Natural killer cell (primary cell): ENCODE results near the gene AKIP1. TPM values are rescaled to one million over a fixed set of nuclear protein-coding genes. Genes with fewer than 3 reads are reported as not detected.

ENCODE experiments used
- ATAC-seq, 3 donors: fragments of 150-1000 bp in 2 of 3; fragments of 200-7000 bp in 1 of 3; cut with Tn5 transposase; 1 replicate in 1 of 3; 2 replicates in 2 of 3; pipeline ENCODE4 v1.10.0; 2021; ENCODE audit warnings: mild to moderate bottlenecking in 2 of 3, moderate library complexity in 2 of 3
- DNase-seq, 2 donors: peaks; one replicate each; pipeline versions ENCODE4 v3.0.0 to v3.0.0-alpha.2; 2013 to 2021; ENCODE audit warnings: mixed read lengths in 1 of 2
- H3K27ac ChIP-seq: one replicate; pipeline ENCODE4 v1.5.1; 2013; ENCODE audit warnings: mild to moderate bottlenecking, low read length
- H3K27me3 ChIP-seq: one replicate; pipeline ENCODE4 v1.6.1; 2013; ENCODE audit warnings: low read length; ENCODE audit not compliant: control insufficient read depth, insufficient read depth
- H3K36me3 ChIP-seq: one replicate; pipeline ENCODE4 v1.6.1; 2013; ENCODE audit warnings: low read length; ENCODE audit not compliant: control insufficient read depth, insufficient read depth
- H3K4me1 ChIP-seq: one replicate; pipeline ENCODE4 v1.6.1; 2013; ENCODE audit warnings: low read length; ENCODE audit not compliant: control insufficient read depth, insufficient read depth
- H3K4me3 ChIP-seq: one replicate; pipeline ENCODE4 v1.5.1; 2013; ENCODE audit warnings: low read length
- H3K9me3 ChIP-seq: one replicate; pipeline ENCODE4 v1.6.1; 2013; ENCODE audit warnings: low read length; ENCODE audit not compliant: control insufficient read depth, insufficient read depth
- H3K27ac Mint-ChIP-seq, 2 donors: one replicate each; pipeline ENCODE4 v1.8.0; 2022; ENCODE audit warnings: mild to moderate bottlenecking in 2 of 2, mixed read lengths in 2 of 2, moderate library complexity in 1 of 2
- H3K27me3 Mint-ChIP-seq, 2 donors: one replicate each; pipeline ENCODE4 v1.8.0; 2022; ENCODE audit warnings: low read depth in 2 of 2, mixed read lengths in 2 of 2
- H3K36me3 Mint-ChIP-seq: one replicate; pipeline ENCODE4 v1.8.0; 2022; ENCODE audit warnings: mixed read lengths
- H3K4me1 Mint-ChIP-seq, 2 donors: one replicate each; pipeline ENCODE4 v1.8.0; 2022; ENCODE audit warnings: mixed read lengths in 2 of 2
- H3K4me3 Mint-ChIP-seq: one replicate; pipeline ENCODE4 v1.8.0; 2022; ENCODE audit warnings: mild to moderate bottlenecking, moderate library complexity, mixed read lengths
- H3K9me3 Mint-ChIP-seq, 2 donors: one replicate each; pipeline ENCODE4 v1.8.0; 2022; ENCODE audit warnings: mixed read lengths in 2 of 2
- CTCF ChIP-seq: fragments of 200-600 bp; IDR thresholded peaks from one replicate; pipeline ENCODE4 v1.8.0; 2022; ENCODE audit warnings: antibody characterized with exemption
- WGBS: methylation state at CpG from one replicate; pipeline ENCODE4 v1.1.7; 2013; ENCODE audit warnings: missing lambda C conversion rate; ENCODE audit not compliant: insufficient coverage; 5-methylcytosine and 5-hydroxymethylcytosine counted together
- intact Hi-C: fragments of 100-400 bp; cut with micrococcal nuclease; formaldehyde crosslinking; loops from one replicate; pipeline ENCODE4 v1.14.2; 2022
- total RNA-seq, 4 donors: library from RNA; stranded (reverse); fragments of 120-200 nt in 1 of 4; gene quantifications; one replicate each; pipeline versions ENCODE4 v1.2.3 to v1.2.4, GENCODE V29; 2013 to 2022

Gene AKIP1
- total RNA-seq, 3 donors from 2014 or later (not counting 1 experiment from before 2014, with no cell fraction given) = 4.0 to 7.0 (median 4.0) TPM

GRCh38 chr11:8964324-8965320 is 53.6 kb downstream of the AKIP1 start, which contains the start of gene TMEM9B:
TMEM9B (minus strand) TSS chr11:8964442; CDS start chr11:8964313, 129 bp downstream.
- H3K4me1 Mint-ChIP-seq = peaks cover 23 to 31% of the 10 kb centered on the region in 2 donors
- WGBS = under 1% methylated on average over 67 of the region's 67 CpGs
- intact Hi-C loops = loop anchor here (1.0 to 2.0 kb wide), 2 partner anchors 38 to 282 kb away; partner anchors contain the start of genes RPL27A and TRIM66

GRCh38 chr11:8967184-8967583 is 56.2 kb downstream of the AKIP1 start:
- intact Hi-C loops = no loop called here
- TF ChIP-seq CTCF = no peak
- DNase-seq (no peak), ATAC-seq (no peak)
- Mint-ChIP-seq H3K36me3 (no peaks in the 10 kb centered on the region), H3K9me3 (no peaks in the 10 kb centered on the region), H3K27ac (no peak overlapping the region), H3K4me3 (no peak overlapping the region), H3K27me3 (no peaks in the 10 kb centered on the region), H3K4me1 (peaks cover 16 to 23% of the 10 kb centered on the region in 2 donors)
- Histone ChIP-seq H3K4me3 (no peak overlapping the region), H3K36me3 (no peaks in the 10 kb centered on the region), H3K9me3 (no peaks in the 10 kb centered on the region), H3K4me1 (peaks cover 19% of the 10 kb centered on the region), H3K27me3 (no peaks in the 10 kb centered on the region), H3K27ac (no peak overlapping the region)
- 94% methylated on average over 8 of the region's 8 CpGs for WGBS

More at GRCh38 chr11:8964324-8965320, 53.6 kb downstream of the AKIP1 start, which contains the start of gene TMEM9B:
- Histone ChIP-seq H3K4me3 (peak within 1 kb of the TSS; percentile 97), H3K27ac (peak within 1 kb of the TSS; percentile 98), H3K27me3 (no peaks in the 10 kb centered on the region), H3K4me1 (peaks cover 19% of the 10 kb centered on the region), H3K36me3 (no peaks in the 10 kb centered on the region), H3K9me3 (no peaks in the 10 kb centered on the region)
- no peaks in the 10 kb centered on the region for H3K36me3 Mint-ChIP-seq
- no peak for TF ChIP-seq CTCF
- no peaks in the 10 kb centered on the region for H3K27me3 Mint-ChIP-seq
- H3K4me3 Mint-ChIP-seq = peak within 1 kb of the TSS; percentile 95
- peak within 1 kb of the TSS; percentile 91 to 96 for H3K27ac Mint-ChIP-seq
- peak; percentile 79 to 91 (median 86) for ATAC-seq
- DNase-seq = peak; percentile 73 to 85
- no peaks in the 10 kb centered on the region for H3K9me3 Mint-ChIP-seq

Other genes with a start within 250 kb of the AKIP1 start
- 10 to 100 TPM; 13.7 to 24.4 (median 14.3) TPM for gene TRIM66, start 228.5 kb upstream of the AKIP1 start, total RNA-seq
- gene RPL27A, start 228.4 kb upstream of the AKIP1 start, total RNA-seq = 1,000 to 10,000 TPM in 1 of 3 donors, 100 to 1,000 TPM in 2; 672 to 1,208 (median 807) TPM
- gene C11orf16, start 21.8 kb downstream of the AKIP1 start, total RNA-seq = not detected
- gene ASCL3, start 31.8 kb downstream of the AKIP1 start, total RNA-seq = not detected
- 10 to 100 TPM; 46.5 to 55.2 (median 51.4) TPM for gene TMEM9B, start 53.3 kb downstream of the AKIP1 start, total RNA-seq
- gene NRIP3, start 92.8 kb downstream of the AKIP1 start, total RNA-seq = 1 to 10 TPM; 2.3 to 6.1 (median 4.6) TPM
- not detected for gene SCUBE2, start 180.4 kb downstream of the AKIP1 start, total RNA-seq